Sigmoid colon (tissue), 4 donors: ENCODE results near the gene CEP128.

Experiments
- EP300 ChIP-seq, 4 donors: sonication (generic); formaldehyde crosslinking; IDR thresholded peaks; one replicate each; pipeline ENCODE4 v1.6.1; 2017; ENCODE audit warnings: antibody characterized with exemption in 4 of 4
- POLR2A ChIP-seq, 2 donors: fragments of 450-650 bp; IDR thresholded peaks; one replicate each; pipeline ENCODE4 v1.6.1; 2016; ENCODE audit warnings: antibody characterized with exemption in 2 of 2, mild to moderate bottlenecking in 2 of 2, moderate library complexity in 2 of 2
- POLR2AphosphoS5 ChIP-seq, 4 donors: sonication (generic); formaldehyde crosslinking; IDR thresholded peaks; one replicate each; pipeline ENCODE4 v1.6.1; 2017; ENCODE audit warnings: antibody characterized with exemption in 4 of 4
- TF ChIP-seq, protein P1 (sequence below), 4 experiments: fragments of 450-650 bp in 3 of 4; fragments of 200-600 bp in 1 of 4; IDR thresholded peaks; one replicate each; pipeline ENCODE4 v1.5.1; 2016 to 2019; ENCODE audit warnings: antibody characterized with exemption in 4 of 4, mild to moderate bottlenecking in 3 of 4, moderate library complexity in 2 of 4

DNA sequence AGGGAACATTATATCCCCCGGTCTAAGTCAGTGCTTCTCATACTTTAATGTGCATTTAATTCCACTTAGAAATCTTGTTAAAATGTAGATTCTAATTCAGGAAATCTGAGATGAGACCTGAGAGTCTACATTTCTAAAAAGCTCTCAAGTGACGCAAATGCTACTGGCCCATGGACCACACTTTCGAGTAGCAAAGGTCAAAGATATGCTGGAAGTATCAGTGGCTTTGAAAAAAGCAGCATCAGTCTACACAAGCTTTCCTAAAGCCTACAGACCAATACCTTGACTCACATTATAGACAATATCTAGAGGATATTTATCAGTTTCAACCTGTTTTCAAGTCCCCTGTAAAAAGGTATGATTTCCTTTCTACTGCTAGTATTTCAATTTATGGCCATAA lies 248.6 kb downstream of the CEP128 start:
- TF ChIP-seq, protein P1, sequence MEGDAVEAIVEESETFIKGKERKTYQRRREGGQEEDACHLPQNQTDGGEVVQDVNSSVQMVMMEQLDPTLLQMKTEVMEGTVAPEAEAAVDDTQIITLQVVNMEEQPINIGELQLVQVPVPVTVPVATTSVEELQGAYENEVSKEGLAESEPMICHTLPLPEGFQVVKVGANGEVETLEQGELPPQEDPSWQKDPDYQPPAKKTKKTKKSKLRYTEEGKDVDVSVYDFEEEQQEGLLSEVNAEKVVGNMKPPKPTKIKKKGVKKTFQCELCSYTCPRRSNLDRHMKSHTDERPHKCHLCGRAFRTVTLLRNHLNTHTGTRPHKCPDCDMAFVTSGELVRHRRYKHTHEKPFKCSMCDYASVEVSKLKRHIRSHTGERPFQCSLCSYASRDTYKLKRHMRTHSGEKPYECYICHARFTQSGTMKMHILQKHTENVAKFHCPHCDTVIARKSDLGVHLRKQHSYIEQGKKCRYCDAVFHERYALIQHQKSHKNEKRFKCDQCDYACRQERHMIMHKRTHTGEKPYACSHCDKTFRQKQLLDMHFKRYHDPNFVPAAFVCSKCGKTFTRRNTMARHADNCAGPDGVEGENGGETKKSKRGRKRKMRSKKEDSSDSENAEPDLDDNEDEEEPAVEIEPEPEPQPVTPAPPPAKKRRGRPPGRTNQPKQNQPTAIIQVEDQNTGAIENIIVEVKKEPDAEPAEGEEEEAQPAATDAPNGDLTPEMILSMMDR (IDR thresholded peaks at IDR 0.05), result no peak
- TF ChIP-seq POLR2A (IDR thresholded peaks at IDR 0.05) (no peak), POLR2AphosphoS5 (IDR thresholded peaks at IDR 0.05) (no peak), EP300 (IDR thresholded peaks at IDR 0.05) (no peak)
